Upper lobe of right lung (tissue), 1 donor: Measurements from ENCODE around the gene PCGF1. TPM values are rescaled to one million over a fixed set of nuclear protein-coding genes. Genes with fewer than 3 reads are reported as not detected.

Experiments used
- ATAC-seq: fragments of 200-7000 bp; cut with Tn5 transposase; one replicate; pipeline ENCODE4 v1.9.1; 2020; ENCODE audit warnings: mild to moderate bottlenecking, moderate library complexity
- DNase-seq: peaks from one replicate; pipeline ENCODE4 v3.0.0-alpha.2; 2020
- H3K27ac ChIP-seq: fragments of 200-600 bp; one replicate; pipeline ENCODE4 v1.8.0; 2022
- H3K27me3 ChIP-seq: fragments of 200-600 bp; one replicate; pipeline ENCODE4 v1.8.0; 2022; ENCODE audit warnings: mild to moderate bottlenecking
- H3K36me3 ChIP-seq: fragments of 200-600 bp; one replicate; pipeline ENCODE4 v1.8.0; 2022
- H3K4me1 ChIP-seq: fragments of 200-600 bp; one replicate; pipeline ENCODE4 v1.8.0; 2022
- H3K4me3 ChIP-seq: fragments of 200-600 bp; one replicate; pipeline ENCODE4 v1.8.0; 2022; ENCODE audit warnings: mild to moderate bottlenecking
- H3K9me3 ChIP-seq: fragments of 200-600 bp; one replicate; pipeline ENCODE4 v1.8.0; 2022
- intact Hi-C: fragments of 100-400 bp; cut with DNase I; formaldehyde crosslinking; loops from one replicate; pipeline ENCODE4 v1.11.0; 2022
- total RNA-seq: library from RNA; stranded (reverse); fragmentation: NEBNext Ultra II Directional; extraction: Animal tissue kit (Norgen Biotek cat#: 25700); gene quantifications from one replicate; pipeline ENCODE4 v1.2.1, GENCODE V29; 2021
- TF ChIP-seq, protein P1 (sequence below): fragments of 200-600 bp; IDR thresholded peaks from one replicate; pipeline ENCODE4 v1.8.0; 2022; ENCODE audit warnings: antibody characterized with exemption
- donor health status: DM: no; HTN: yes; CAD: no; lungs with severe emphysema.

The PCGF1 gene
- total RNA-seq, 1 donor from 2014 or later, result 30.1 TPM

GRCh38 chr2:74548900-74549826 lies 41.7 kb upstream of the PCGF1 start:
- intact Hi-C loops, result no loop called here
- H3K27ac ChIP-seq, result peak overlapping the region; percentile 78
- H3K4me3 ChIP-seq, result peak overlapping the region; percentile 73
- no peaks in the 10 kb centered on the region for H3K27me3 ChIP-seq
- peak; percentile 88 for DNase-seq
- TF ChIP-seq, protein P1, sequence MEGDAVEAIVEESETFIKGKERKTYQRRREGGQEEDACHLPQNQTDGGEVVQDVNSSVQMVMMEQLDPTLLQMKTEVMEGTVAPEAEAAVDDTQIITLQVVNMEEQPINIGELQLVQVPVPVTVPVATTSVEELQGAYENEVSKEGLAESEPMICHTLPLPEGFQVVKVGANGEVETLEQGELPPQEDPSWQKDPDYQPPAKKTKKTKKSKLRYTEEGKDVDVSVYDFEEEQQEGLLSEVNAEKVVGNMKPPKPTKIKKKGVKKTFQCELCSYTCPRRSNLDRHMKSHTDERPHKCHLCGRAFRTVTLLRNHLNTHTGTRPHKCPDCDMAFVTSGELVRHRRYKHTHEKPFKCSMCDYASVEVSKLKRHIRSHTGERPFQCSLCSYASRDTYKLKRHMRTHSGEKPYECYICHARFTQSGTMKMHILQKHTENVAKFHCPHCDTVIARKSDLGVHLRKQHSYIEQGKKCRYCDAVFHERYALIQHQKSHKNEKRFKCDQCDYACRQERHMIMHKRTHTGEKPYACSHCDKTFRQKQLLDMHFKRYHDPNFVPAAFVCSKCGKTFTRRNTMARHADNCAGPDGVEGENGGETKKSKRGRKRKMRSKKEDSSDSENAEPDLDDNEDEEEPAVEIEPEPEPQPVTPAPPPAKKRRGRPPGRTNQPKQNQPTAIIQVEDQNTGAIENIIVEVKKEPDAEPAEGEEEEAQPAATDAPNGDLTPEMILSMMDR, result no peak
- no peaks in the 10 kb centered on the region for H3K9me3 ChIP-seq
- peak; percentile 92 for ATAC-seq
- peaks cover 19% of the 10 kb centered on the region for H3K4me1 ChIP-seq
- H3K36me3 ChIP-seq, result no peaks in the 10 kb centered on the region

- Histone ChIP-seq H3K27me3 (no peaks in the 10 kb centered on the region), H3K4me3 (peak overlapping the region; percentile 73), H3K4me1 (peaks cover 15% of the 10 kb centered on the region), H3K36me3 (no peaks in the 10 kb centered on the region), H3K27ac (peak overlapping the region; percentile 78), H3K9me3 (no peaks in the 10 kb centered on the region)
- intact Hi-C loops, result no loop called here
- DNase-seq (no peak), ATAC-seq (no peak)
- TF ChIP-seq, protein P1, result no peak
Measured at GRCh38 chr2:74548285-74548899, 40.9 kb upstream of the PCGF1 start.

DNA sequence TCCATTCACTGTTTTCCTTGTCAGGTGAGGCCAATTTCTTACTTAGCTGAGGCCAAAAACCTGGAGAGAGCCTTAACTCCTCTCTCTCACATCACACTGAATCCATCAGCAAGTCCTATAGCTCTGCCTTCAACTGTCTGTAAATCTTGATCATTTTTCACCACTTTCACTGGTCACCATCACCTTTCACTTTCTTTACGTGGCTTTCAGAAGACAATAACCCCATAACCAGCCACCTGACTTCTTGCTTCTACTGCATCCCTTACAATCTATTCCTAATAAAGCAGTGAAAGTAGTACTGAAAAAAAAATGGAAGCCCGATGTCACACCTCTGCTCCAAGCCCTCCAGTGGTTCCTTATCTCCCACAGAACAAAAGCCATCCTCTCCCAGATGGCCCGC lies 38.5 kb upstream of the PCGF1 start:
- no peak overlapping the region for H3K4me3 ChIP-seq
- no peaks in the 10 kb centered on the region for H3K9me3 ChIP-seq
- H3K4me1 ChIP-seq, result peaks cover 9% of the 10 kb centered on the region
- DNase-seq (no peak), ATAC-seq (no peak)
- no peaks in the 10 kb centered on the region for H3K36me3 ChIP-seq
- TF ChIP-seq, protein P1, result no peak
- no peak overlapping the region for H3K27ac ChIP-seq
- intact Hi-C loops, result no loop called here
- no peaks in the 10 kb centered on the region for H3K27me3 ChIP-seq

DNA sequence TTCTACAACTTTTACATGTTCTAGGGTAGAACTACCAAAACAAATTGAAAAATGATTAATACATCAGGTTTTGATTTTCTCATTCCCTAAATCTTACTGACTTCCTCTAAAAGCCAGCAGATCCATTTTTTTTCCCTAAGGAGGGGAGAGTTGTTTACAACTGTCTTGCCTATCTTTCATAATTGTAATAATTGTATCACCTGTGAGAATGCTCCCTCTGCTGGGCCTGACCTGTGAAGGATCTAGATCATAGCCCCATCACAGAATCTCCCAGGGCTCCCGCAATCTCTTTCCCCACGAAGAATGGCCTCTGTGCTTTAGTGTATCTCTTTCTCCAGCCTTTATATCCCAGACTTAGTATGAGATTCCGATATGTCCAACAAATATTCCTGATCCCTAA lies 37.1 kb upstream of the PCGF1 start:
- H3K27ac ChIP-seq, result no peak overlapping the region
- H3K27me3 ChIP-seq, result no peaks in the 10 kb centered on the region
- DNase-seq, result peak; percentile 9
- no peak overlapping the region for H3K4me3 ChIP-seq
- H3K4me1 ChIP-seq, result peaks cover 6% of the 10 kb centered on the region
- intact Hi-C loops, result no loop called here
- no peaks in the 10 kb centered on the region for H3K9me3 ChIP-seq
- TF ChIP-seq, protein P1, result no peak
- H3K36me3 ChIP-seq, result no peaks in the 10 kb centered on the region
- ATAC-seq, result no peak

DNA sequence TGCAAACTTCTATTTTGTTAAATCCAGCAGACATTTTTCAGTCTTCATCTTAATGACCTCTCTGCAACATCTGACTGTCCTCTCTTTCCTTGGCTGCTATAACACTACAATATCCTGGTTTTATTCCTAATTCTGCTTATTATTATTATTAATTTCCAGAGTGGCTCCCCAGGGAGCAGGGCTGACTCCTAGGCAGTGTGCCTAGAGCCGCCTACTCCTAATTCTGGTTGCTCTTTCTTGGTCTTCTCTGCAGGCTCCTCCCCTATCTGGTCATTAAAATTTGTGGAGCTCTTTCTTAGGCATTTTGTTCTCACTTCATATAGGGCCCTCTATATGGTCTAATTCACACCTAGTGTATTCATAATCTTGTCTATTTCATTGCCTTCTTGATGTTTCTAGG lies 35.5 kb upstream of the PCGF1 start:
- ATAC-seq (no peak), DNase-seq (peak; percentile 1)
- H3K27me3 ChIP-seq, result no peaks in the 10 kb centered on the region
- H3K9me3 ChIP-seq, result no peaks in the 10 kb centered on the region
- H3K4me3 ChIP-seq, result no peak overlapping the region
- TF ChIP-seq, protein P1, result no peak
- no peak overlapping the region for H3K27ac ChIP-seq
- H3K4me1 ChIP-seq, result no peaks in the 10 kb centered on the region
- intact Hi-C loops, result no loop called here
- H3K36me3 ChIP-seq, result no peaks in the 10 kb centered on the region
